ENCODE results near the gene RTL3. TPM values are rescaled to one million over a fixed set of nuclear protein-coding genes. Genes with fewer than 3 reads are reported as not detected.

RTL3 gene
- total and polyA plus RNA-seq, 2 of the 4 experiments (the other 2 are of a cell fraction), result 1.1 TPM

- Histone ChIP-seq H3K27me3 (ENCODE audit: control insufficient read depth, insufficient read depth, low read length) (no peaks in the 10 kb centered on the region), H2AK9ac (replicated peaks; ENCODE audit: low read depth, low read length, poor library complexity) (no peak overlapping the region), H2BK5ac (ENCODE audit: low read depth, low read length, poor library complexity, severe bottlenecking) (no peak overlapping the region), H2BK15ac (ENCODE audit: low read depth, low read length) (no peak overlapping the region), H3K56ac (ENCODE audit: extremely low read depth, insufficient read depth, low read length) (no peak overlapping the region), H3K27ac (ENCODE audit: insufficient read depth, low read length) (no peak overlapping the region), H4K20me1 (ENCODE audit: insufficient read depth, low read length) (no peaks in the 10 kb centered on the region), H3K14ac (replicated peaks; ENCODE audit: low read depth, low read length) (no peak overlapping the region), H3K18ac (ENCODE audit: low read depth, low read length) (no peak overlapping the region), H3K4ac (ENCODE audit: low read depth, low read length) (no peak overlapping the region), H2AFZ (replicated peaks; ENCODE audit: low read length, poor library complexity) (no peak overlapping the region), H4K91ac (ENCODE audit: insufficient read depth, low read depth, low read length) (no peak overlapping the region), H3K9me3 (ENCODE audit: control insufficient read depth, insufficient read depth, low read length) (no peaks in the 10 kb centered on the region), H2BK20ac (ENCODE audit: low read depth, low read length) (no peak overlapping the region), H4K8ac (ENCODE audit: low read depth in 2 of 2, low read length in 2 of 2) (no peak overlapping the region), H3K9me1 (ENCODE audit: insufficient read depth, low read length) (no peaks in the 10 kb centered on the region), H4K5ac (ENCODE audit: low read depth, low read length) (no peak overlapping the region), H2BK120ac (ENCODE audit: low read depth, low read length) (no peak overlapping the region), H3K4me2 (ENCODE audit: low read depth, low read length) (no peak overlapping the region), H3K9ac (ENCODE audit: low read depth, low read length) (no peak overlapping the region), H3K79me1 (ENCODE audit: low read depth in 1 of 2, low read length in 2 of 2) (no peaks in the 10 kb centered on the region), H3K4me3 (ENCODE audit: insufficient read depth, low read depth, low read length) (no peak overlapping the region), H3K23ac (ENCODE audit: low read depth, low read length) (no peak overlapping the region), H2AK5ac (ENCODE audit: low read depth, low read length) (no peak overlapping the region), H3K4me1 (ENCODE audit: control insufficient read depth, insufficient read depth, low read length) (no peaks in the 10 kb centered on the region), H3K36me3 (ENCODE audit: control insufficient read depth, insufficient read depth, low read length) (no peaks in the 10 kb centered on the region)
- no CpG with 5 or more reads among the region's 1 CpG for WGBS, 2 experiments (ENCODE audit: extremely low coverage in 2 of 2, insufficient read length in 1 of 2)
- in situ Hi-C loops (cut with MboI; ENCODE audit: low sequenced_read_pairs) (no loop called here), dilution Hi-C loops (cut with HindIII; ENCODE audit: low sequenced_read_pairs, unreplicated experiment) (no loop called here), intact Hi-C loops (cut with micrococcal nuclease) (no loop called here)
- ATAC-seq (ENCODE audit: low read depth) (no peak), DNase-seq (no peak)
- TF ChIP-seq ELK1 (IDR thresholded peaks at IDR 0.05; ENCODE audit: borderline replicate concordance, low read depth, low read length), result no peak
- POLR2A ChIA-PET (ENCODE audit: unreplicated experiment), result no interaction called here
- CTCF ChIA-PET, result no interaction called here
- BruUV-seq (replicated peaks), result no TSS peak
These were observed 36.3 kb downstream of the RTL3 start for GRCh38 chrX:78622831-78623230.

All from IMR-90 (cell line).